MM.1S (cell line): ENCODE data around the gene AGAP1.

Experiments used
- EZH2phosphoT487 ChIP-seq: fragments of 300-600 bp; sonication (generic); IDR thresholded peaks from 2 replicates; pipeline ENCODE4 v1.6.1; 2018; ENCODE audit warnings: antibody characterized with exemption, low read length
- TF ChIP-seq, protein P1 (sequence below): fragments of 300-600 bp; sonication (generic); IDR thresholded peaks from 2 replicates; pipeline ENCODE4 v1.5.1; 2016; ENCODE audit warnings: antibody characterized with exemption, low read length, mixed read lengths

DNA sequence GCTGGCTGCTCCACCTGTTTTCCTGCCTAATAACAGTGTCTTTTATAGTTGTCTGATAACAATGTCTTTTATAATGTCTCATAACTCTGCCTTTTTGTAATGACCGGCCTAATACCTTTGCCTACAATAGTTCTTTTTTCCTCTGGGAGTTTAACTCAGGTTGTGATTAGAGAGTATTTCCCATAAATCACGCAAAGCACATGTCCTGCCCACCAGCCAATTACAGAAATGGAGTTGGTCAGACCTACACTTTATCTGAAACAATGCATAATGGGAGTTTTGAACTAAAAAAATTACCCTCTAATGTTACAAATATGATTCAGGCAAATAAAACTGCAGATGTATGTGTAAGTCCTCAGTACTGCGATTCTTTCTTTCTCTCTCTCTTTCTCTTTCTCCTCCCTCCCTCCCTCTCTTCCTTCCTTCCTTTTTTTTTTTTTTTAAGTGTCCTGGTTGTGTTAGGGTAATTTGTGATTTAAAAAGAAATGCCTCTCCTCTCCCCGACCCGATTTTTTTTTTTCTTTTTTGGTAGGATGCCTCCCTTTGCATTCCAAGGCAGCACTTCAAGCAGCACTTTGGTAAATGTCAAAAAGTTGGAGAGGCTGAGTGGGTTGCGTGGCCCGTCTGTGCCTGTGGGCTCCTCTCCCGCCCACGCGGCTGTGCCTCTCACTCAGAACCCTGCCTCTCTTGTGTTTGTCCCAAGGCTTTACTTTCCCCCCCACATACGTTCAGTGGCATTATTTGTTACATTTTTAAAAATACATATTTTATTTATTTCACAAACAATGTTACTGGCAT is 147.3 kb downstream of the AGAP1 start:
- TF ChIP-seq EZH2phosphoT487 = no peak
- TF ChIP-seq, protein P1, sequence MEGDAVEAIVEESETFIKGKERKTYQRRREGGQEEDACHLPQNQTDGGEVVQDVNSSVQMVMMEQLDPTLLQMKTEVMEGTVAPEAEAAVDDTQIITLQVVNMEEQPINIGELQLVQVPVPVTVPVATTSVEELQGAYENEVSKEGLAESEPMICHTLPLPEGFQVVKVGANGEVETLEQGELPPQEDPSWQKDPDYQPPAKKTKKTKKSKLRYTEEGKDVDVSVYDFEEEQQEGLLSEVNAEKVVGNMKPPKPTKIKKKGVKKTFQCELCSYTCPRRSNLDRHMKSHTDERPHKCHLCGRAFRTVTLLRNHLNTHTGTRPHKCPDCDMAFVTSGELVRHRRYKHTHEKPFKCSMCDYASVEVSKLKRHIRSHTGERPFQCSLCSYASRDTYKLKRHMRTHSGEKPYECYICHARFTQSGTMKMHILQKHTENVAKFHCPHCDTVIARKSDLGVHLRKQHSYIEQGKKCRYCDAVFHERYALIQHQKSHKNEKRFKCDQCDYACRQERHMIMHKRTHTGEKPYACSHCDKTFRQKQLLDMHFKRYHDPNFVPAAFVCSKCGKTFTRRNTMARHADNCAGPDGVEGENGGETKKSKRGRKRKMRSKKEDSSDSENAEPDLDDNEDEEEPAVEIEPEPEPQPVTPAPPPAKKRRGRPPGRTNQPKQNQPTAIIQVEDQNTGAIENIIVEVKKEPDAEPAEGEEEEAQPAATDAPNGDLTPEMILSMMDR = no peak
